Smooth muscle cell (in vitro differentiated cells): Measurements from ENCODE around the gene TK2. TPM values are rescaled to one million over a fixed set of nuclear protein-coding genes. Genes with fewer than 3 reads are reported as not detected.

Experiments used
- DNase-seq: peaks from one replicate; lab custom pipeline; 2025; ENCODE audit not compliant: unreplicated experiment; lab: John Stamatoyannopoulos, UW
- H2AFZ ChIP-seq: fragments of 200-600 bp; sonication (generic); 2 replicates; pipeline ENCODE4 v1.6.0; 2016; ENCODE audit warnings: antibody characterized with exemption, low read depth, mild to moderate bottlenecking
- H3F3A ChIP-seq: fragments of 200-600 bp; sonication (generic); 2 replicates; pipeline ENCODE4 v1.6.0; 2017; ENCODE audit warnings: antibody characterized with exemption, low read depth
- H3K27ac ChIP-seq: fragments of 200-600 bp; sonication (generic); 2 replicates; pipeline ENCODE4 v1.5.1; 2016; ENCODE audit warnings: low read depth, mild to moderate bottlenecking
- H3K27me3 ChIP-seq: fragments of 200-600 bp; sonication (generic); 2 replicates; pipeline ENCODE4 v1.6.1; 2016; ENCODE audit warnings: low read depth, mild to moderate bottlenecking
- H3K36me3 ChIP-seq: fragments of 200-600 bp; sonication (generic); 2 replicates; pipeline ENCODE4 v1.5.1; 2016; ENCODE audit warnings: low read depth
- H3K4me1 ChIP-seq: fragments of 200-600 bp; sonication (generic); 2 replicates; pipeline ENCODE4 v1.5.1; 2016; ENCODE audit warnings: low read depth
- H3K4me2 ChIP-seq: fragments of 200-600 bp; sonication (generic); 2 replicates; pipeline ENCODE4 v1.6.0; 2016; ENCODE audit warnings: mild to moderate bottlenecking
- H3K4me3 ChIP-seq: fragments of 200-600 bp; sonication (generic); 2 replicates; pipeline ENCODE4 v1.5.1; 2016; ENCODE audit warnings: mild to moderate bottlenecking
- H3K79me2 ChIP-seq: fragments of 200-600 bp; sonication (generic); 2 replicates; pipeline ENCODE4 v1.6.0; 2016; ENCODE audit warnings: low read depth, mild to moderate bottlenecking
- H3K9ac ChIP-seq: fragments of 200-600 bp; sonication (generic); 2 replicates; pipeline ENCODE4 v1.6.0; 2016; ENCODE audit warnings: low read depth
- H3K9me3 ChIP-seq: fragments of 200-600 bp; sonication (generic); replicated peaks from 2 replicates; pipeline ENCODE4 v1.5.1; 2016; ENCODE audit warnings: low read depth
- H4K20me1 ChIP-seq: fragments of 200-600 bp; sonication (generic); 2 replicates; pipeline ENCODE4 v1.6.0; 2016; ENCODE audit warnings: low read depth
- CTCF ChIP-seq: fragments of 200-600 bp; sonication (generic); IDR thresholded peaks from 2 replicates; pipeline ENCODE4 v1.5.1; 2017; ENCODE audit warnings: borderline replicate concordance, mild to moderate bottlenecking, antibody characterized with exemption; ENCODE audit not compliant: insufficient read depth, poor library complexity, severe bottlenecking
- WGBS: methylation state at CpG from one replicate; pipeline ENCODE4 v1.1.7; 2016; ENCODE audit warnings: low lambda C conversion rate; 5-methylcytosine and 5-hydroxymethylcytosine counted together
- polyA plus RNA-seq: library from polyadenylated mRNA; unstranded; fragments of >200 nt; fragmentation: Nextera tagmentation; extraction: Ambion mirVana; gene quantifications from 2 replicates; pipeline ENCODE4 v1.2.1, GENCODE V29; 2016
- total RNA-seq: library from RNA; depleted of rRNA; stranded (reverse); fragments of >200 nt; gene quantifications from 2 replicates; pipeline ENCODE4 v1.2.3, GENCODE V29; 2014

TK2 gene
- total and polyA plus RNA-seq, 2 experiments from 2014 or later: 7.3 to 9.7 TPM

- TF ChIP-seq CTCF: no peak
- H3K4me1 ChIP-seq: no peaks in the 10 kb centered on the region
- H3K4me2 ChIP-seq: no peak overlapping the region
- no peaks in the 10 kb centered on the region for H3K9me3 ChIP-seq
- no peak overlapping the region for H3K27ac ChIP-seq
- H3K9ac ChIP-seq: no peak overlapping the region
- H3K79me2 ChIP-seq: no peaks in the 10 kb centered on the region
- no peaks in the 10 kb centered on the region for H3K27me3 ChIP-seq
- no peak for DNase-seq
- WGBS: 85% methylated on average over 7 of the region's 7 CpGs
- H3K36me3 ChIP-seq: no peaks in the 10 kb centered on the region
- H2AFZ ChIP-seq: no peak overlapping the region
- no peak overlapping the region for H3K4me3 ChIP-seq
- H3F3A ChIP-seq: no peaks in the 10 kb centered on the region
- H4K20me1 ChIP-seq: no peaks in the 10 kb centered on the region
Observed at GRCh38 chr16:66481943-66482390, 68.0 kb downstream of the TK2 start.

DNA sequence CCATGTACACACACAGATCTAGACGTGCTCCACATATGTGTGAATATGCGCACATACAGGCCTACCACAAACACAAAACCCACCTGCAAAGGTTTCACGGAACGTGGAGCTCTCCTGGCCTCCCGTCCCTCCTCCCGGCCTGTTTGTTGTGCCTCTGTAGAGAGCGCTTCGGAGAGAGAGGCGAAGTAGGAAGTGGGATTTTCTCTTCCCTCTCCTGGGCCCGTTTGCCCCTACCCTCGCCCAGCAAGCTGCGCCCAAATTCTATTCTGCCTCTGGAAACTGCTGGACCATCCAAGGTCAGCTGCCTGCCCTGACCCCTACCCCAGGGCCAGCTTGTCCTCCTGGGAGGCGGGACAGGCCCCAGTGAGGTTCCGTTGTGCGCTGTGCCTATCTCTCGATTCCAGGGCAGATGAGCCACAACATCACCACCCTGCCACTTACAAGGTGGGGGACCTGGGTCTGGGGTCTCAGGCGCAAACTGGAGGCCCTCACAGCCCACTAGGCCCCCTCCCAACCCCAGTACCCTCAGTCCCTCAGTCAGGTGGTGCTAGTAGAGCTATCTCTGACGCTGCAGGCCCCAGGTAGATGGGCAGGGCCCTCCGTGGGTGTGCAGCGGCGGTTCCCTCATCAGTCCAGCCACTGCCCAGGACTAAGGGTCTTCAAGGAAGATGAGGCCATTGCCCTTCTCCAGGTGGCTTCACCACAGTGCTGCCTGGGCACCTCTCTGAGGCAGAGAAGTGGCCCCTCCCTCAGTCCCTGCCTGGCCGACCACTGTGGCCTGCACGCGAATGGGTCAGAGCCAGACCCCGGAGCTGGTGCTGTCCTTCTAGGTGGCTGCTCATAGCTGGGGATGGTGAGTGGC lies 68.6 kb downstream of the TK2 start:
- DNase-seq: no peak
- 92% methylated on average over 25 of the region's 25 CpGs for WGBS
- no peaks in the 10 kb centered on the region for H3K27me3 ChIP-seq
- no peak overlapping the region for H3K9ac ChIP-seq
- peak overlapping the region; percentile 44 for H3K27ac ChIP-seq
- no peak overlapping the region for H2AFZ ChIP-seq
- no peak overlapping the region for H3K4me3 ChIP-seq
- H4K20me1 ChIP-seq: no peaks in the 10 kb centered on the region
- no peak for TF ChIP-seq CTCF
- H3K79me2 ChIP-seq: no peaks in the 10 kb centered on the region
- H3K36me3 ChIP-seq: no peaks in the 10 kb centered on the region
- H3K4me2 ChIP-seq: no peak overlapping the region
- H3K9me3 ChIP-seq: no peaks in the 10 kb centered on the region
- H3K4me1 ChIP-seq: no peaks in the 10 kb centered on the region
- no peaks in the 10 kb centered on the region for H3F3A ChIP-seq

DNA sequence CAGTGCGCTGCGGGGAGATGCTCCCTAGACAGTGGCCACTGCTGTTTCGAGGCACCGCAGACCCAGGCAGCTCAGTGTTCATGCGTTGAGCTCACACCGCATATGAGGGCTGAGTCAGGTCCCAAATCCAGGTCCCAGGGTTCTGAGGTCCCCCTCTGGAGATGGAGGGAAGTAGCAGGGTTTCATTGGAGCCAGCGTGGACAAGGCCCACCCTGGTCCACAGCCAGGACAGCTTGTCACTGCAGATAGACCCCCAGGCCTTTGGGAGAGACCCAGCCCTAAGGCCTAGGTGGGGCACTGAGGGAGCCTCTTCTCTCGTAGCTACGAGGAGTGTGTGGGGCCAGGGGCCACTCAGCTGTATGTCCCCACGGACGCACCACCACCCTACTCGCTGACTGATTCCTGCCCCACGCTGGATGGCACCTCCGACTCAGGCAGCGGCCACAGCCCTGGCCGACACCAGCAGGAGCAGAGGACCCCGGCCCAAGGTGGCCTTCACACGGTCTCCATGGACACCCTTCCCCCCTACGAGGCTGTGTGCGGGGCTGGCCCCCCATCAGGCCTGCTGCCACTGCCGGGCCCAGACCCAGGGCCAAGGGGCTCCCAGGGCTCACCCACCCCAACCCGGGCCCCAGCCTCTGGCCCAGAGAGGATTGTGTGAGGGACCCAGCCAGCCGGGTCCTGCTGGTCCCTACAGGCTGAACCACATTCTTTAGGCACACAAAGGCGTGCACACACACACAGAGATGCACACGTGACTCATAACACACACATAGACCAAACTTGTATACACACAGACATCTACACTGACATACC lies 69.4 kb downstream of the TK2 start:
- H3K4me3 ChIP-seq: no peak overlapping the region
- H3K4me1 ChIP-seq: no peaks in the 10 kb centered on the region
- no peak for TF ChIP-seq CTCF
- WGBS: 88% methylated on average over 25 of the region's 25 CpGs
- H3K79me2 ChIP-seq: no peaks in the 10 kb centered on the region
- no peak overlapping the region for H3K4me2 ChIP-seq
- H3F3A ChIP-seq: no peaks in the 10 kb centered on the region
- no peaks in the 10 kb centered on the region for H4K20me1 ChIP-seq
- no peaks in the 10 kb centered on the region for H3K27me3 ChIP-seq
- H3K27ac ChIP-seq: peak overlapping the region; percentile 44
- H3K9ac ChIP-seq: no peak overlapping the region
- no peaks in the 10 kb centered on the region for H3K9me3 ChIP-seq
- no peak overlapping the region for H2AFZ ChIP-seq
- DNase-seq: no peak
- no peaks in the 10 kb centered on the region for H3K36me3 ChIP-seq
